ENCODE measurements around the gene SHQ1.

GRCh38 chr3:72860846-72861245 is 12.6 kb upstream of the SHQ1 start:
- no peak for TF ChIP-seq CTCF (IDR thresholded peaks at IDR 0.05)
- no peak for TF ChIP-seq POLR2A (IDR thresholded peaks at IDR 0.05)
- TF ChIP-seq POLR2AphosphoS5 (IDR thresholded peaks at IDR 0.05; ENCODE audit: insufficient read depth in 1 of 2, low read depth in 1 of 2): no peak
